ENCODE measurements around the gene C2orf92.

Gene C2orf92

GRCh38 chr2:97697252-97698235 is 28.0 kb downstream of the C2orf92 start:
- TF ChIP-seq, protein P1, sequence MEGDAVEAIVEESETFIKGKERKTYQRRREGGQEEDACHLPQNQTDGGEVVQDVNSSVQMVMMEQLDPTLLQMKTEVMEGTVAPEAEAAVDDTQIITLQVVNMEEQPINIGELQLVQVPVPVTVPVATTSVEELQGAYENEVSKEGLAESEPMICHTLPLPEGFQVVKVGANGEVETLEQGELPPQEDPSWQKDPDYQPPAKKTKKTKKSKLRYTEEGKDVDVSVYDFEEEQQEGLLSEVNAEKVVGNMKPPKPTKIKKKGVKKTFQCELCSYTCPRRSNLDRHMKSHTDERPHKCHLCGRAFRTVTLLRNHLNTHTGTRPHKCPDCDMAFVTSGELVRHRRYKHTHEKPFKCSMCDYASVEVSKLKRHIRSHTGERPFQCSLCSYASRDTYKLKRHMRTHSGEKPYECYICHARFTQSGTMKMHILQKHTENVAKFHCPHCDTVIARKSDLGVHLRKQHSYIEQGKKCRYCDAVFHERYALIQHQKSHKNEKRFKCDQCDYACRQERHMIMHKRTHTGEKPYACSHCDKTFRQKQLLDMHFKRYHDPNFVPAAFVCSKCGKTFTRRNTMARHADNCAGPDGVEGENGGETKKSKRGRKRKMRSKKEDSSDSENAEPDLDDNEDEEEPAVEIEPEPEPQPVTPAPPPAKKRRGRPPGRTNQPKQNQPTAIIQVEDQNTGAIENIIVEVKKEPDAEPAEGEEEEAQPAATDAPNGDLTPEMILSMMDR (IDR thresholded peaks at IDR 0.05): peak; percentile 81
- H3K27ac ChIP-seq: no peak overlapping the region
- peak overlapping the region; percentile 13 for H3K4me3 ChIP-seq
- DNase-seq (ENCODE audit: low spot score): peak; percentile 91

- no peak for DNase-seq (ENCODE audit: low spot score)
- Histone ChIP-seq H3K4me3 (no peak overlapping the region), H3K27ac (no peak overlapping the region)
- TF ChIP-seq, protein P1 (IDR thresholded peaks at IDR 0.05): no peak
These were observed 29.0 kb downstream of the C2orf92 start for GRCh38 chr2:97698530-97698929.

GRCh38 chr2:97699765-97700444 is 30.4 kb downstream of the C2orf92 start:
- H3K4me3 ChIP-seq: no peak overlapping the region
- H3K27ac ChIP-seq: no peak overlapping the region
- no peak for DNase-seq (ENCODE audit: low spot score)
- TF ChIP-seq, protein P1 (IDR thresholded peaks at IDR 0.05): peak; percentile 33

GRCh38 chr2:97701186-97701585 is 31.7 kb downstream of the C2orf92 start:
- TF ChIP-seq, protein P1 (IDR thresholded peaks at IDR 0.05): no peak
- DNase-seq (ENCODE audit: low spot score): no peak
- Histone ChIP-seq H3K27ac (no peak overlapping the region), H3K4me3 (no peak overlapping the region)

DNA sequence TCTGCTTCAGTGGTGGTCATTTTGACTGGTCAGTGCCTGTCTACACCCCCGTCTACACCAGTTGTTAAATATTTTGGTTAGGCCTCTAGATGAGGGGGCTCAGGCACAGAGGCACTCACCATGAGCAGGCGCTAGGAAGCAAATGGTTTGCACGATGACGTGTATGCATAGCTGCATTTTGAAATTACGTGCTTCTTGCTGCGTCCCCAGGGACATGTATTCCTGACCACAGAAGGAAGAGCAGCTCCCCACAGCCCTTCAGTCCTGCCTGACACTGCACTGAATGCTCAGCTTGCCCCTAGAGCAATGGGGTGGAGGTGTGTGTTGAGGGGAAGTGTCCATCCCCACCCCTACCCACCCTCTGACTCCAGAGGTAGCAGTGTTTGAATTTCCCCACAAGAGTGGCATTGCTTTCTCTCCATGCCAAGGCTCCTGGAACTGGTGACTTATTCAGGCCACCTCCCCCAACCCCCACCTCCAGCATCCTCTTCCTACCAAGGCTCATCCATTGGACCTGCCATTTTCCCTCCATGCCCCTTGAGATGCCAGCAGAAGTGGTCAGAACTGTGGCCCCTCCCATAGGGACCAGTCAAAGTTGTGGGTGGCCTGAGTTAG is 32.4 kb downstream of the C2orf92 start:
- no peak for DNase-seq (ENCODE audit: low spot score)

DNA sequence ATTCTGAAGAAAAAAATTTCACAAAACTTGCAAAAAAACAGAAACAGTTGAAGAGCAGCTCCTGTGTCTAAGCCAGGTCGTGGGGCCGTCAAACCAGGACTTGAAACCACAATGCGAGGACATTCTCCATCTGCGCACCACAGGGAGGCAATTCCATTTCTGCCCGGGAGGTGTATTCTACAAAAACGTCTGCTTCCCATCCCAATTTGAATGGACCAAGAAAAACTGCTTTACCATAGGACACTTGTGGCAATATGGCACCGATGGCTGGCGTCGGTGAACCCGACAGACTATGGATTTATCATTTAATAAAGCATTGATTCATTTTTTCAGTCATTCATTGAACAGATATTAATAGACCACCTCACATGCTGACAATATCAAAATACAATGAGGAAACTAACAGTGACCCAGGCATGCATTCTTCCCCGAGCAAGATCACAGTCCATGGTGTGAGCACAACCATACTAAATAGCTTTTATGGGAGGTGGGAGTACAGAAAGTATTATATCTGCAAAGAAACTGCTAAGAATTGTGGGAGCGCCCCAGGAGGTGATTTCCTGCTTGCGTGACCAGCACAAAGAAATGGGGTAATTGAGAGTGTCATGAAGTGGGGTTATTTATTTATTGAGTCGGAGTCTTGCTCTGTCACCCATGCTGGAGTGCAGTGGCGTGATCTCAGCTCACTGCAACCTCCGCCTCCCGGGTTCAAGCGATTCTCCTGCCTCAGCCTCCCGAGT is 33.4 kb downstream of the C2orf92 start:
- TF ChIP-seq, protein P1 (IDR thresholded peaks at IDR 0.05): no peak
- no peak for DNase-seq (ENCODE audit: low spot score)
- Histone ChIP-seq H3K27ac (no peak overlapping the region), H3K4me3 (no peak overlapping the region)

More for the DNA sequence above, 32.4 kb downstream of the C2orf92 start:
- TF ChIP-seq, protein P1 (IDR thresholded peaks at IDR 0.05): no peak
- no peak overlapping the region for H3K4me3 ChIP-seq
- no peak overlapping the region for H3K27ac ChIP-seq

All from coronary artery (tissue), 2 donors.